Neural progenitor cell (in vitro differentiated cells): ENCODE measurements around the gene NUAK2. TPM values are rescaled to one million over a fixed set of nuclear protein-coding genes. Genes with fewer than 3 reads are reported as not detected.

Source experiments
- DNase-seq: peaks from one replicate; pipeline ENCODE4 v3.0.0-alpha.2; 2016; ENCODE audit warnings: low spot score
- H2AFZ ChIP-seq: fragments of 200-600 bp; sonication (generic); replicated peaks from 2 replicates; pipeline ENCODE4 v1.6.1; 2016; ENCODE audit warnings: antibody characterized with exemption
- H3F3A ChIP-seq: fragments of 200-600 bp; sonication (generic); 2 replicates; pipeline ENCODE4 v1.6.1; 2016; ENCODE audit warnings: antibody characterized with exemption, low read depth
- H3K27ac ChIP-seq: fragments of 200-600 bp; sonication (generic); 2 replicates; pipeline ENCODE4 v1.5.1; 2016; ENCODE audit warnings: mild to moderate bottlenecking
- H3K27me3 ChIP-seq: fragments of 200-600 bp; sonication (generic); 2 replicates; pipeline ENCODE4 v1.6.1; 2016; ENCODE audit warnings: mild to moderate bottlenecking, moderate library complexity
- H3K36me3 ChIP-seq: fragments of 200-600 bp; sonication (generic); 2 replicates; pipeline ENCODE4 v1.5.1; 2016
- H3K4me1 ChIP-seq: fragments of 200-600 bp; sonication (generic); 2 replicates; pipeline ENCODE4 v1.6.1; 2016; ENCODE audit warnings: mixed run types
- H3K4me2 ChIP-seq: fragments of 200-600 bp; sonication (generic); 2 replicates; pipeline ENCODE4 v1.6.1; 2016
- H3K4me3 ChIP-seq: fragments of 200-600 bp; sonication (generic); 2 replicates; pipeline ENCODE4 v1.5.1; 2016
- H3K79me2 ChIP-seq: fragments of 200-600 bp; sonication (generic); 2 replicates; pipeline ENCODE4 v1.6.1; 2016; ENCODE audit warnings: low read depth
- H3K9ac ChIP-seq: fragments of 200-600 bp; sonication (generic); 2 replicates; pipeline ENCODE4 v1.6.1; 2016
- H3K9me3 ChIP-seq: fragments of 200-600 bp; sonication (generic); 2 replicates; pipeline ENCODE4 v1.5.1; 2016; ENCODE audit warnings: low read depth
- H4K20me1 ChIP-seq: fragments of 200-600 bp; sonication (generic); 2 replicates; pipeline ENCODE4 v1.6.1; 2016; ENCODE audit warnings: low read depth
- H3K27ac Mint-ChIP-seq: 3 replicates; pipeline ENCODE4 v1.8.0; 2021; ENCODE audit warnings: mixed read lengths
- H3K27me3 Mint-ChIP-seq: 2 replicates; pipeline ENCODE4 v1.8.0; 2022; ENCODE audit warnings: low read depth, mild to moderate bottlenecking, inconsistent platforms, moderate library complexity, mixed read lengths; ENCODE audit not compliant: insufficient read depth
- H3K36me3 Mint-ChIP-seq: 3 replicates; pipeline ENCODE4 v1.8.0; 2021; ENCODE audit warnings: mixed read lengths
- H3K4me1 Mint-ChIP-seq: 3 replicates; pipeline ENCODE4 v1.8.0; 2021; ENCODE audit warnings: mixed read lengths
- H3K4me3 Mint-ChIP-seq: 3 replicates; pipeline ENCODE4 v1.8.0; 2021; ENCODE audit warnings: mild to moderate bottlenecking, moderate library complexity, mixed read lengths
- H3K9me3 Mint-ChIP-seq: 3 replicates; pipeline ENCODE4 v1.8.0; 2020; ENCODE audit warnings: mixed read lengths
- CTCF ChIP-seq: fragments of 200-600 bp; sonication (generic); IDR thresholded peaks from 2 replicates; pipeline ENCODE4 v1.5.1; 2017; ENCODE audit warnings: antibody characterized with exemption, mild to moderate bottlenecking
- EZH2 ChIP-seq: fragments of 200-600 bp; sonication (generic); IDR thresholded peaks from 2 replicates; pipeline ENCODE4 v1.6.1; 2017; ENCODE audit warnings: antibody characterized with exemption, mild to moderate bottlenecking, moderate library complexity
- EZH2phosphoT487 ChIP-seq: fragments of 200-600 bp; sonication (generic); IDR thresholded peaks from 2 replicates; pipeline ENCODE4 v1.6.1; 2017; ENCODE audit warnings: antibody characterized with exemption
- total RNA-seq: library from RNA; depleted of rRNA; stranded (reverse); fragments of >200 nt; gene quantifications from 2 replicates; pipeline ENCODE4 v1.2.3, GENCODE V29; 2015; ENCODE audit warnings: low replicate concordance

Gene NUAK2
- total RNA-seq, 1 donor from 2014 or later, result 29.4 TPM

DNA sequence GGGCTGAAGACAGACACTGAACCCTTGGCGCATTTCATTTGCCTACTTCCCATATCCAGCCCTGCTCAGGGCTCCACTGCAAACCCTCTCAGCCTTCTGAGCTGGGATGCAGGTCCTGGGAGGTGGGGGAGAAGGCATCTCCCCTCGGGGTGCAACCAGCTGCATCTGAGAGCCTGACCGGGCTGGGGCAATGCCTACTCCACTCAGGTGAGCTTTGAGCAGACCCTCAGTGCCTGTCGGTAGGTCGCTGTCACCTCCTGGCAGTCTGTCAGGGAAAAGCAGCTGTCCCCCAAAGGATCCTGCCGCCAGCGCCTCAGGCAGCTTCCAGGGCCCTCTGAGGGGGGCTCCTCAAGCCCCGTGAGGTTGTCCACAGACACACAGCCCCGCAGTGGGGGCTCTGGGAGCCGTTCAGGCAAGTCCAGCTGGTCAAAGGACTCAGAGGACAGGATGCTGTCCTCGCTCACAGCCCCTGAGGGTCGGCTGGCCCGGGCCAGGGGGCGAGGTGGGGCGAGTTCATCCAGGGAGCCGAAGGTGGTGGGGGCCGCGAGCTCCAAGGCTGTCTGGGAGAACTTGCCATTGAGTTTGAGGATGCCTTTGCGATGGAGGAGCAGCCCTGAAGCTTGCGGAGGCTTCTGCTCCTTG lies 18.2 kb downstream of the NUAK2 start:
- H3K27me3 ChIP-seq, result no peaks in the 10 kb centered on the region
- H3K36me3 ChIP-seq, result peaks cover 10% of the 10 kb centered on the region
- H3K79me2 ChIP-seq, result peaks cover 68% of the 10 kb centered on the region
- H2AFZ ChIP-seq, result no peak overlapping the region
- peaks cover 61% of the 10 kb centered on the region for H4K20me1 ChIP-seq
- H3K27me3 Mint-ChIP-seq, result peaks cover 26% of the 10 kb centered on the region
- no peak overlapping the region for H3K4me3 ChIP-seq
- H3K27ac Mint-ChIP-seq, result peak overlapping the region; percentile 89
- peak overlapping the region; percentile 100 for H3K27ac ChIP-seq
- peak overlapping the region; percentile 68 for H3K4me2 ChIP-seq
- no peaks in the 10 kb centered on the region for H3K9me3 ChIP-seq
- H3F3A ChIP-seq, result peaks cover 96% of the 10 kb centered on the region
- no peaks in the 10 kb centered on the region for H3K9me3 Mint-ChIP-seq
- TF ChIP-seq CTCF (no peak), EZH2 (no peak), EZH2phosphoT487 (no peak)
- H3K4me3 Mint-ChIP-seq, result peak overlapping the region; percentile 50
- H3K4me1 ChIP-seq, result peaks cover 51% of the 10 kb centered on the region
- no peak overlapping the region for H3K9ac ChIP-seq
- H3K4me1 Mint-ChIP-seq, result peaks cover 77% of the 10 kb centered on the region
- DNase-seq, result no peak
- H3K36me3 Mint-ChIP-seq, result peaks cover 38% of the 10 kb centered on the region

GRCh38 chr1:205301842-205302588 lies 19.5 kb downstream of the NUAK2 start:
- H3K79me2 ChIP-seq, result peaks cover 61% of the 10 kb centered on the region
- Mint-ChIP-seq H3K4me3 (peak overlapping the region; percentile 75), H3K27me3 (peaks cover 23% of the 10 kb centered on the region), H3K36me3 (peaks cover 28% of the 10 kb centered on the region), H3K27ac (peak overlapping the region; percentile 100), H3K9me3 (no peaks in the 10 kb centered on the region), H3K4me1 (peaks cover 76% of the 10 kb centered on the region)
- no peak overlapping the region for H2AFZ ChIP-seq
- no peak for DNase-seq
- peaks cover 96% of the 10 kb centered on the region for H3F3A ChIP-seq
- H3K27me3 ChIP-seq, result no peaks in the 10 kb centered on the region
- H3K36me3 ChIP-seq, result peaks cover 2% of the 10 kb centered on the region
- peaks cover 65% of the 10 kb centered on the region for H3K4me1 ChIP-seq
- peak overlapping the region; percentile 26 for H3K4me3 ChIP-seq
- peak overlapping the region; percentile 52 for H3K9ac ChIP-seq
- peaks cover 48% of the 10 kb centered on the region for H4K20me1 ChIP-seq
- TF ChIP-seq EZH2 (no peak), CTCF (no peak), EZH2phosphoT487 (no peak)
- H3K4me2 ChIP-seq, result peak overlapping the region; percentile 68
- peak overlapping the region; percentile 100 for H3K27ac ChIP-seq
- no peaks in the 10 kb centered on the region for H3K9me3 ChIP-seq

DNA sequence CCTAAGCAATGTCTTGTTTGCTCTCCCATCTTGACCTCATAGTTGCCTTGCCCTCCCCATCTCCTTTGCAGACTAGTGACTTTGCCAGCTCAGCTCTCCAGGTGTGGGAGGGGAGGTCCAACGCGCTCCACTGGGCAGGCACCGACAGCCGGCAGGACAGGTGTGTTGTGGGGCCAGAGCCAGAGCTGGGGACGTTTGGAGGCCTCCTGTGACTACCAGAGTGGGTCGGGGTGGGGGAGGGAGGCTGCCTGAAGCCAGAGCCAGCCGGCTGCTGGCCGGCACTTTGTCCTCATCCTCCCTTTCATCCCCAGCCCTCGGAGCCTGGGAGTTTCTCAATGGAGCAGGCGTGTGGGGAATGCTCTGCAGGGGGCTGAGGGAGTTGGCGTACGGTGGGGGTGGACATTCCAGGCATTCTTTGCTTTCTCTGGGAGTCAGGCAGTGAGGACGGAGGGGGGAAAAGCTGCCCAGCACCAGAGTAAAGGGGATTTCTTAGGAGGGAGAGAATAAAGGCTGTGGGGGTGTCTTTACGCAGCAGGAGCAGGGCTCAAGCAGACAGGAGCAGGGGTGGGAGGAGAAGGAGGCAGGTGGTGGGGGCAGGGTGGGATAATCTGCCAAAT lies 20.2 kb downstream of the NUAK2 start:
- H3K9ac ChIP-seq, result peak overlapping the region; percentile 91
- Mint-ChIP-seq H3K27me3 (peaks cover 22% of the 10 kb centered on the region), H3K4me1 (peaks cover 81% of the 10 kb centered on the region), H3K36me3 (peaks cover 21% of the 10 kb centered on the region), H3K4me3 (peak overlapping the region; percentile 75), H3K27ac (peak overlapping the region; percentile 100), H3K9me3 (no peaks in the 10 kb centered on the region)
- H3K4me3 ChIP-seq, result peak overlapping the region; percentile 35
- H3K36me3 ChIP-seq, result no peaks in the 10 kb centered on the region
- peak; percentile 99 for DNase-seq
- peaks cover 57% of the 10 kb centered on the region for H3K79me2 ChIP-seq
- no peaks in the 10 kb centered on the region for H3K9me3 ChIP-seq
- peak overlapping the region; percentile 81 for H3K4me2 ChIP-seq
- no peaks in the 10 kb centered on the region for H3K27me3 ChIP-seq
- peak overlapping the region; percentile 100 for H3K27ac ChIP-seq
- H3K4me1 ChIP-seq, result peaks cover 71% of the 10 kb centered on the region
- no peak overlapping the region for H2AFZ ChIP-seq
- peaks cover 96% of the 10 kb centered on the region for H3F3A ChIP-seq
- peaks cover 41% of the 10 kb centered on the region for H4K20me1 ChIP-seq
- TF ChIP-seq EZH2phosphoT487 (no peak), CTCF (no peak), EZH2 (no peak)
